ENCODE data around the gene TSPAN32.

DNA sequence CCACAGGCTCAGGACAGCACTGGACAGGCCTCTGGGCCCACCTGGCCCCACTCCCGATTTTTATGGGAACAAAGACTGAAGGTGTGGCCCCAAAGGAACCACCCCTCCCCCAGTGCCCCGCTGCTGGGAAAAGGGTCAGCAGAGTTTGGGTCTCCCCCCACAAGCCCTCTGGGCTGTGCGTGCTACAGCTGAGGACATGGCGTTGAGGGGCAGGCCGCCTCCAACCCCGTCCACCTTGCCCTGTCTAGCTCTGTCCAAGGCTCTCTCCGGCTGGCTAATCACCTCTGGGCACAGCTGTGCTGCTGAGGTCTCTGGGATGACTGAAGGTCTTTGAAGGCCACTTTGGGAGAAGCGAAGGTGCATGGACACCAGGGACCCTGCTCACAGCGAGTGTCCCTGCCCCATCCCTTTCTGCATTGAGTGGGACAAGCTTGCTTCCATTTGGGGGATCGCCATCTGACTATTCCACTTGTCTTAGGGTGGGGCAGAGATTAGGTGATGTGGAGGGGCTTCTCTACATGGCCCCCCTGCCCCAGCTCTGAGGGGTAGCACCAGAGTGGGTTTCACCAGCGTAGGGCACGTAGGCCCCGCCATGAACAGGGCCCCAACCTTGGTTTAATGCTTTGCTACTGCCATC is 38.0 kb upstream of the TSPAN32 start:
- TF ChIP-seq, protein P1, sequence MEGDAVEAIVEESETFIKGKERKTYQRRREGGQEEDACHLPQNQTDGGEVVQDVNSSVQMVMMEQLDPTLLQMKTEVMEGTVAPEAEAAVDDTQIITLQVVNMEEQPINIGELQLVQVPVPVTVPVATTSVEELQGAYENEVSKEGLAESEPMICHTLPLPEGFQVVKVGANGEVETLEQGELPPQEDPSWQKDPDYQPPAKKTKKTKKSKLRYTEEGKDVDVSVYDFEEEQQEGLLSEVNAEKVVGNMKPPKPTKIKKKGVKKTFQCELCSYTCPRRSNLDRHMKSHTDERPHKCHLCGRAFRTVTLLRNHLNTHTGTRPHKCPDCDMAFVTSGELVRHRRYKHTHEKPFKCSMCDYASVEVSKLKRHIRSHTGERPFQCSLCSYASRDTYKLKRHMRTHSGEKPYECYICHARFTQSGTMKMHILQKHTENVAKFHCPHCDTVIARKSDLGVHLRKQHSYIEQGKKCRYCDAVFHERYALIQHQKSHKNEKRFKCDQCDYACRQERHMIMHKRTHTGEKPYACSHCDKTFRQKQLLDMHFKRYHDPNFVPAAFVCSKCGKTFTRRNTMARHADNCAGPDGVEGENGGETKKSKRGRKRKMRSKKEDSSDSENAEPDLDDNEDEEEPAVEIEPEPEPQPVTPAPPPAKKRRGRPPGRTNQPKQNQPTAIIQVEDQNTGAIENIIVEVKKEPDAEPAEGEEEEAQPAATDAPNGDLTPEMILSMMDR (IDR thresholded peaks at IDR 0.05 in 4 of 5, conservative IDR thresholded peaks at IDR 0.05 in 1 of 5) = no peak
- no peak for TF ChIP-seq POLR2A (IDR thresholded peaks at IDR 0.05)
